GM23338 (cell line): ENCODE results near the gene AGAP5.
"Not testable (repeated sequence)": the region's sequence is repeated elsewhere in the genome, so short reads cannot be mapped to it uniquely, and the experiment has no call there.

Source experiments
- CREB1 ChIP-seq: fragments of 250-450 bp; sonication (Bioruptor Pico); IDR thresholded peaks from 2 replicates; pipeline ENCODE4 v1.5.0; 2020; ENCODE audit warnings: low read depth, mild to moderate bottlenecking, moderate library complexity
- CTCF ChIP-seq, 2 experiments: fragments of 200-600 bp in 1 of 2; sonication (generic) in 1 of 2; conservative IDR thresholded peaks; 2 replicates each; pipeline versions ENCODE4 v1.5.1 to v1.6.1; 2016 to 2017; ENCODE audit warnings: antibody characterized with exemption in 2 of 2, low read depth in 2 of 2, mild to moderate bottlenecking in 2 of 2, moderate library complexity in 1 of 2
- ETS1 ChIP-seq: IDR thresholded peaks from 2 replicates; pipeline ENCODE4 v1.6.1; 2016; ENCODE audit warnings: antibody characterized with exemption
- EZH2 ChIP-seq: fragments of 200-600 bp; sonication (generic); IDR thresholded peaks from one replicate; pipeline ENCODE4 v1.8.0; 2017; ENCODE audit warnings: antibody characterized with exemption, mild to moderate bottlenecking, low read depth; ENCODE audit not compliant: unreplicated experiment
- EZH2phosphoT487 ChIP-seq: fragments of 200-600 bp; sonication (generic); IDR thresholded peaks from one replicate; pipeline ENCODE4 v1.8.1; 2018; ENCODE audit warnings: antibody characterized with exemption; ENCODE audit not compliant: unreplicated experiment
- NANOG ChIP-seq: IDR thresholded peaks from 2 replicates; pipeline ENCODE4 v1.6.1; 2016; ENCODE audit warnings: antibody characterized with exemption, borderline replicate concordance
- POLR2AphosphoS5 ChIP-seq: IDR thresholded peaks from 2 replicates; pipeline ENCODE4 v1.6.1; 2016; ENCODE audit warnings: antibody characterized with exemption, low read depth
- STAT1 ChIP-seq: IDR thresholded peaks from one replicate; pipeline ENCODE4 v1.6.1; 2016; ENCODE audit warnings: antibody characterized with exemption; ENCODE audit not compliant: unreplicated experiment
- ZNF331 ChIP-seq: fragments of 250-450 bp; sonication (Bioruptor Pico); IDR thresholded peaks from 2 replicates; pipeline ENCODE4 v1.5.0; 2020; ENCODE audit warnings: low read depth, mild to moderate bottlenecking, moderate library complexity
- TF ChIP-seq, protein P1 (sequence below): IDR thresholded peaks from one replicate; pipeline ENCODE4 v1.6.1; 2018; ENCODE audit warnings: antibody characterized with exemption; ENCODE audit not compliant: unreplicated experiment

GRCh38 chr10:73695302-73695701, 2.6 kb downstream of the AGAP5 start:
- not testable (repeated sequence) for TF ChIP-seq ZNF331 (CRISPR knock-in tag); POLR2AphosphoS5; CTCF (conservative IDR thresholded peaks at IDR 0.05; ENCODE audit: low read depth in 2 of 2); ETS1; EZH2phosphoT487; CREB1 (CRISPR knock-in tag); EZH2; NANOG; STAT1
- TF ChIP-seq, protein P1, sequence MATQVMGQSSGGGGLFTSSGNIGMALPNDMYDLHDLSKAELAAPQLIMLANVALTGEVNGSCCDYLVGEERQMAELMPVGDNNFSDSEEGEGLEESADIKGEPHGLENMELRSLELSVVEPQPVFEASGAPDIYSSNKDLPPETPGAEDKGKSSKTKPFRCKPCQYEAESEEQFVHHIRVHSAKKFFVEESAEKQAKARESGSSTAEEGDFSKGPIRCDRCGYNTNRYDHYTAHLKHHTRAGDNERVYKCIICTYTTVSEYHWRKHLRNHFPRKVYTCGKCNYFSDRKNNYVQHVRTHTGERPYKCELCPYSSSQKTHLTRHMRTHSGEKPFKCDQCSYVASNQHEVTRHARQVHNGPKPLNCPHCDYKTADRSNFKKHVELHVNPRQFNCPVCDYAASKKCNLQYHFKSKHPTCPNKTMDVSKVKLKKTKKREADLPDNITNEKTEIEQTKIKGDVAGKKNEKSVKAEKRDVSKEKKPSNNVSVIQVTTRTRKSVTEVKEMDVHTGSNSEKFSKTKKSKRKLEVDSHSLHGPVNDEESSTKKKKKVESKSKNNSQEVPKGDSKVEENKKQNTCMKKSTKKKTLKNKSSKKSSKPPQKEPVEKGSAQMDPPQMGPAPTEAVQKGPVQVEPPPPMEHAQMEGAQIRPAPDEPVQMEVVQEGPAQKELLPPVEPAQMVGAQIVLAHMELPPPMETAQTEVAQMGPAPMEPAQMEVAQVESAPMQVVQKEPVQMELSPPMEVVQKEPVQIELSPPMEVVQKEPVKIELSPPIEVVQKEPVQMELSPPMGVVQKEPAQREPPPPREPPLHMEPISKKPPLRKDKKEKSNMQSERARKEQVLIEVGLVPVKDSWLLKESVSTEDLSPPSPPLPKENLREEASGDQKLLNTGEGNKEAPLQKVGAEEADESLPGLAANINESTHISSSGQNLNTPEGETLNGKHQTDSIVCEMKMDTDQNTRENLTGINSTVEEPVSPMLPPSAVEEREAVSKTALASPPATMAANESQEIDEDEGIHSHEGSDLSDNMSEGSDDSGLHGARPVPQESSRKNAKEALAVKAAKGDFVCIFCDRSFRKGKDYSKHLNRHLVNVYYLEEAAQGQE, result not testable (repeated sequence)
